Fibroblast of skin of right quadriceps (primary cell): Measurements from ENCODE around the gene TRIP6.

Source experiments
- DNase-seq: peaks from one replicate; pipeline ENCODE4 v3.0.0-alpha.2; 2013

TRIP6 gene, protein sequence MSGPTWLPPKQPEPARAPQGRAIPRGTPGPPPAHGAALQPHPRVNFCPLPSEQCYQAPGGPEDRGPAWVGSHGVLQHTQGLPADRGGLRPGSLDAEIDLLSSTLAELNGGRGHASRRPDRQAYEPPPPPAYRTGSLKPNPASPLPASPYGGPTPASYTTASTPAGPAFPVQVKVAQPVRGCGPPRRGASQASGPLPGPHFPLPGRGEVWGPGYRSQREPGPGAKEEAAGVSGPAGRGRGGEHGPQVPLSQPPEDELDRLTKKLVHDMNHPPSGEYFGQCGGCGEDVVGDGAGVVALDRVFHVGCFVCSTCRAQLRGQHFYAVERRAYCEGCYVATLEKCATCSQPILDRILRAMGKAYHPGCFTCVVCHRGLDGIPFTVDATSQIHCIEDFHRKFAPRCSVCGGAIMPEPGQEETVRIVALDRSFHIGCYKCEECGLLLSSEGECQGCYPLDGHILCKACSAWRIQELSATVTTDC

DNA sequence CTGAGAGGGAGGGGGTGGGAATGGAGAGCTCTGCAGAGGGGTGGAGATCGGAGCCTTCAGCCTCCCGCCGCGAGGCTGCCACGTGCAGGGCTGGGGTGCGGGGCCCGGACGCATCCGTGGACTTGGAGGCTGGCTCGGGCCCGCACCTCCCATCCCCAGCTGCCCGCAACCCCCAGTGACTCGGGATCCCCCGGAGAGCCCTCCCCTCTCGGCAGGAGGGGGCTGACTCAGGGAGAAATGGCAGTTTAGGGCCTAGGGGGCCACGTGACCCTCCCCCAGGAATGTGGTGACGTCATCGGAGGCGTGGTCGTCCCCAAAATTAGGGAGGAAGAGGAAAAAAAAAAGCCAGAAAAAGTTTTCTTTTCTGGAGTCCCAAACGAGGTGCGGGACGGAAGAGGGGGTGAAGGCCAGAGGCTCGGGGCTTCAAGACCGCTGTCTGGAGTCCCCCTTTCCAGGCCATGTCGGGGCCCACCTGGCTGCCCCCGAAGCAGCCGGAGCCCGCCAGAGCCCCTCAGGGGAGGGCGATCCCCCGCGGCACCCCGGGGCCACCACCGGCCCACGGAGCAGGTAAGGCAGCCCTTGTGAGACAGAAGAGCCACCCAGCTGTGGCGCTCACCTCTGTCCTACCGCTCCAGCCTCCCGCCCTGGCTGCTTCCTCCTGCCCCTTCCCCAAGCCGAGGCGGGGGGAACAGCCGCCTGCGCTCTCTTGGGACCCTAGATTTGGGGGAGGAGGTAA, at the start of gene TRIP6:
TSS of gene TRIP6 (plus strand) at position 348 of the 736 bp plus-strand sequence. CDS start at position 459, 111 bp downstream.
- DNase-seq, result peak; percentile 98

DNA sequence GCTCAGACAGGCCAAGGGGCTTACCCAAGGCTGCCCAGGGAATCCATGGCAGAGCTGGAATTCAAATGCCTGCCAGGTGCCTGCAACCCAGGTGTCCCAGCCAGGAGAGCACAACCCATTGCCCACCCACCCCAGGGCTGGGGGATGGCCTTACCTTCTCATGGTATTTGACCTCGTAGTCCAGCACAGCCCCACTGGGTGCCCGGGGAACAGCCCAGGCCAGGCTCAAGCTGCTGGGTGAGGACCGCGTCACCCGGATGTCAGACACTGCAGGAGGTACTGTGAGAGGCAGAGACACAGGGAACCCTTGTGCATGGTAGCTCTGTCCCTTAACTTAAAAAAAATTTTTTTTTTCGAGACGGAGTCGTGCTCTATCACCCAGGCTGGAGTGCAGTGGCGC, 48.8 kb upstream of the TRIP6 start:
- no peak for DNase-seq

DNA sequence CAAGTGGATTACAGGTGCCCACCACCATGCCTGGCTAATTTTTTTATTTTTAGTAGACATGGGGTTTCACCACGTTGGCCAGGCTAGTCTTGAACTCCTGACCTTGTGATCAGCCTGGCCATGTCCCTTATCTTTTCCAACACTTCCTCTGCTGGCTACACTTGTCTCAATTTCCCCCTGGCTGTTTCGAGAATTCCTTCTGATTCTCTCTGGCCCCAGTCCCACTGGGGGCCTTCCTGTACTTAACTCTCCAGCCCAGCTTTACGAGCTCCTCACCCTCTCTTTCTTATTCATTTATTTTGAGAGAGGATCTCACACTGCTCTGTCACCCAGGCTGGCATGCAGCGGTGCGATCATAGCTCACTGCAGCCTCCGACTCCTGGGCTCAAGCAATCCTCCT, 48.4 kb upstream of the TRIP6 start:
- DNase-seq, result no peak

DNA sequence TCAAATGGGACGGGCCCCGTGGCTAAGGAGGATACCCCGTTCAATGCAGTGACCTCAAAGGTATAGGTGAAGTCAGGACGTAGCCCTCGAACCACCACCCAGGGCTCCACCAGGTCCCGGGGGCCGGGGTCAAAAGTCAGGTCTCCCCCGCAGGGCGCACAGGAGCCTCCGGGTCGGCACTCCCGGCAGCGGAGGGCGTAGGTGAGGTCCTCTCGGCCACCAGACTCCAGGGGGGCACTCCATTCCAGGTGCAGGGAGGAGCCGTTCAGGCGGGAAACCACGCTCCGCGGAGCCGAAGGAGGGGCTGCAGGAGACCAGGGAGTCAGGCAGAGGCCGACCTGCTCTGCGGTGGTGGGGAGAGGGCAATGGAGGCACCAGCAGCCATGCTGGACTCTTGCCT, 47.6 kb upstream of the TRIP6 start:
- DNase-seq, result no peak

DNA sequence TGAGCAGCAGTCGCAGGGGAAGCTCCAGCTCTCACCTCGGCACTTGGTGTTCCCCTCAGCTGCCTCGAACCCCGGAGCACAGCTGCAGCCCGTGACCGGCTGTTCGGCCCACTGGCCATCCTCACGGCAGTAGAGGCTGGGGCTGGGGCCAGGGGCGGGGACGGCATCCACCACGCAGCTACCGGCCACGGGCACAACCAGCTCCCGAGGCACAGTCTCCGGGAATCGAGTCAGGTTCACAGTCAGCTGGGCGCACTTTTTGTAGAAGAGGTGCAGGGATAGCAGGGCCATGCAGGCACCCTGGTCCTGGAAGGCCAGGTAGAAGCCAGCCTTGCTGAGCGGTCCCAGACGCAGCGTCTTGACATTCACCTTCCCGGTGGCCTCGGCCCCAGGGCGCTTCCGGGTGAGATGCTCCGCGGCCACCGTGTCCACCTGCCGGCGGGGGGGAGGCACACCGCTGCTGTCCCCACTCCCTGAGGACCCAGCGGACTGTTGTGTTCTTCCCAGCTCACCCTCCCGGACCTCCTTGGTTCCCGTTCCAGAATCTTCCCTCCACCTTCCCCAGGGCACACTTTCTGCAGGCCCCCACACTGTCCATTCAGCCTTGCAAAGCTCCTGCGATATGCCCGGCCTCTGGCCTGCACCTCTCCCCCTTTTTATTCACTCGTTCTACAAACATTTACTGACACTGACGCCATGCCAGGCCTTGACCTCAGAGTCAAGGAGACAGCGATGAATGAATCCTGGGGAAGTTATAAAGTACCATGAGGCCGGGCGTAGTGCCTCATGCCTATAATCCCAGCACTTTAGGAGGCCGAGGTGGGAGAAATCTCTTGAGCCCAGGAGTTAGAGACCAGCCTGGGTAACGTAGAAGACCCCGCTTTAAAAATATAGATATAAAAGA, 44.7 kb upstream of the TRIP6 start:
- no peak for DNase-seq

DNA sequence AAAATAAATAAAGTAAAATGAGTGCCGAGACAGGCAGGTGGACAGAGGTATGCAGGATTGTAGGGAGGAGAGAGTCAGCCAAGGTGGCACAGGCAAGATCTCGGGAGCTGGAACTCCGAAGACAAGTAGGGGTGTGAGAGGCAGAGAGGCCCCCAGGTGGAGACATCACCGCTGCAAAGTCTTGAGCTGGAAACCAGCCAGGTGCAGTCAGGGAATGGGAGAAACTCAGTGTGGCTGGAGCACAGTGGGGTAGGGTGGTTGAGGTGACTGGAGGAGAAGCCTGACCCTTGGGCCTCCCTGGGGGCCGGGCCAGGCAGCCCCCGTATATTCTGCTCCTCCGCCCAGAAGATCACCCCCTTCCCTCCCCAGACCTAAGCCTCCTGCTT, 44.1 kb upstream of the TRIP6 start:
- DNase-seq, result no peak

DNA sequence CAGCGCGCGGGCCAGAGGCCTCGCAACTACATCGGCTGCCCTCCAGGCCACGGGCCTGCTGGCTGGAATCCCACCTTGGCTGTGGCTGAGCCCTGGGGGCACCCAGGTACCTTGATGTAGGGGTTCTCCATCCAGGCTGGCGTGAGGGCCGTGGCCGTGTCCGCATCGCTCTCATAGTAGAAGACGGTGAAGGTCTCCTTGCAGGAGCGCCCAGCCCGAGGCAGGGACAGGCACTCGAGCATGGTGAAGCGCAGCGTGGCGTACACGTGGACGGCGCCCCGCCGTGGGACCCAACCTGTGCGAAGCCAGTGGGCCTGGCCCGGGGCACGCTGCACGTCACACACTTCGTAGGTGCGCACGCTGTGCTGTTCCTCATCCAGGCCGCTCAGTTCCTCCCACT, 43.7 kb upstream of the TRIP6 start:
- DNase-seq, result no peak

DNA sequence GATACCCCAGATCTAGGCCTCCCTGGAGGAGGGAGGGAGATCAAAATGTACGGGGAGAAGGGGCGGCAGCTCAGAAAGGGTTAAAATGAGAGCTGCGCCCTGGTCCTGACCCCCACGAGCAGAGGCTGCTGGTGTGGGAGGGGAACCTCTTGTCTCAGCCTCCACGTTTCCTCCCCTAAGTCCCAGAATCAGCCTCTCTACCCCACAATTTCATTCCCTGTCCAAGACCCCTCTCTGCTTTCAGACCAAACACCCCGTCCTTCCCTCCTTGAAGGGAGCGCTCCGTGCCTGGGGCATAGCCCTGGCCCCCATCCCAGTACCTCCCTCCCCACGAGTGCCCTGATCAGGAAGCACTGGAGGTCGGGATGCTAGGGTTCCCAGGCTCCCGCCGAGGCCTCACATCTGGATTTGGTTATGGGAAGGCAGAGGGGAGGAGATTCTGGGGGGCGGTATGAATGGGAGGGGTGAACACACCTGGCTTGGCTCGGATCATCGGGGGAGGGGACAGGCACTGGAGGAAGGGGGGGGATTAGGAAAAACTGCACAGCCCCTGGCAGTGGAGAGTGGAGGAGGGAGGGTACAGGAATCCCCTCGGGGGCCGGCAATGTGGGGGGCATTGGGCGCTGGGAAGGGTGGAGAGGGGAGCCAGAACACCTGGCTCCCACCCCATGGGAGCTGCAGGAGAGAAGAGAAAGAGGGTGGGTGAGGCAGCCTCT, 42.5 kb upstream of the TRIP6 start:
- DNase-seq, result no peak

DNA sequence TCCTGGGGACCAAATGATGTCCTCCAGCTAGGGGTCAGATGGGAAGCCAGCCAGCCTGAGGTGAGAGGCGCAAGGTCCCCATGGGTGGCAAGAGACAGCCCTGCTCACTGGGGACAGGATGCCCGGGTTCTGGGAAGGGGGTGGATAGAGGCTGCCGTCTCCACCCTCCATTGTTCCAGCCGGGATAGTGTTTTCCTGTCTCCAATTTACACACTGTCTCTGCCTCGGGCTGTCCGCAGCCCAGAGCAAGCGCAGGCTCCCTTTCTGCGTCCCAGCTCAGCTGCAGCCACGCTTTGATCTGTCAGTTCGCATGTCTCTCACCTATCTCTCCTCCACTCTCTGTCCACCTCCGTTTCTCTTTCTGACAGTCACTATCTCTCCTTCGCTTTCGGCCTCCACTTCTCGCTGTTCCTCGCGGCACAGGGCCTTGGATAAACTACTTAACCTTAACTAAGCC, 41.9 kb upstream of the TRIP6 start:
- no peak for DNase-seq

DNA sequence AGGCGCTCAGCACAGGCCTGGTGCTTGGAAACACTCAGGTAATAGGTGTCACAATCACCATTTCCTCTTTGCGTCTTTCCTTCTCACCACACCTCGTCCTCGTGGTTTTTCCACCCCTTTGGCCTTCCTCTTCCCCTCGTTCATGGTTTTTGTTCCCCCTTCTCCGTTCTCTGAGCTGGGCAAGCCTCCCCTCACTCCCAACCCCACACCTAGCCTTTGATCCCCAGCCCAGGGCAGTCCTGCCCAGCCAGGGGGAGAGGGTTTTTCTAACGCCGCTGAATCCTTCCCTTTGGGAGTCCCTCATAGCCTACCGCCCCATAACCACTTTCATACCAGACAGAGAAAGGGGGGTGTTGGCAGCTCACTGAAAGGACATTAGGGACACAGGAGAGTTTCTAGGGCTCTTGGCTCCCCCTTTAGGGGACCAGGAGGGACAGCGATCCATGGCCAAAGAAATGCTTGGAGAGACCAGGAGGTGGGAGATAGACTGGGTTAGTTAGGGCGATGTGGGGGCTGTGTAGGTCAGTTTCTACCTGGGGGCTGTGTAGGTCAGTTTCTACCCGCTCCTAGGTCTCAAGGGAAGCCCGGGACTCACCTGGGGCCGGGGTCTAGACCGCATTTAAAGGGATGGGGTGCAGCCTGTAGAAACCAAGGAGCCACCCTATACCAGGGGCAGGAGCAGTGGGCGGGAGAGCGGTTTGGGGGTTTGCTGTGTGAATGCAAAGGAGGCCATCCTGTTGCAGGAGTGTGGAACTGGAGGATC, 41.3 kb upstream of the TRIP6 start:
- peak; percentile 64 for DNase-seq

DNA sequence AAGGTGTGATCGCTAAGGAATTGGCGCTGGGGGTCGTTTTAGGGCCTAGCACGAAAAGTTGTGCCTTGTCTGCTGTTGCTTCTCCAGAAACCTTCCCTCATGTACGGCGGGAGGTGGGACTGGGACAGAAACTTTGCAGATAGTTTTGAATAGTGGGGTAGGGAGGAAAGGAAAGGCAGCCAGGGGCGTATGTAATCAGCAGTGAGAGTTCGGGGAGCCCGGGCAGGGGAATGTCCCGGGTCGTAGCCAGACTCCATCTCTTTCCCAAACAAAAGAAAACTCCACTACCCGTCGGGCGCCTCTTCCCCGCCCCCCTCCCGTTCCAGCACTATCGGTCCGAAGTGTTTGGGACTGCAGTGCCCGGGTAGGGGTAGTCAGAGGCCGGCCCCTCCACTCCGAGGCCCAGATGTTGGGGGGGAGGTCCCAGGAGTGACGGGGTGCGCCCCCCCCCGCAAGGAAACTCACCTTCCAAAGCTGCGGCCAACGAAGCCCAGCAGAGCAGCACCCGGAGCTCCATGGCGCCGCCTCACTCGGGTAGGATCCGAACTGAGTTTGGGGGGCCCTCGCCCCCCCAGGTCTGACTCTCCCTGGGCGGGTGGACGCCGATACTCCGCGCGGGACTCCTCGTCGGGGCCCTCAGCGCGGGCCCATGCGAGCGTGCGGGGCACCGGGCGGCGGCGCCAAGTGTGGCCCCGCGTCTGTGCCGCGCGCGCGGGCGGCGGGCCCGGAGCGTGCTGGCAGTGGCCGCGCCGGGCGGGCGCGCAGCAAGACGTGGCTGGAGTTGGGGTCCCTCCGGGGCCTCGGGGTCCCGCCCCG, 40.5 kb upstream of the TRIP6 start:
- DNase-seq, result peak; percentile 7

DNA sequence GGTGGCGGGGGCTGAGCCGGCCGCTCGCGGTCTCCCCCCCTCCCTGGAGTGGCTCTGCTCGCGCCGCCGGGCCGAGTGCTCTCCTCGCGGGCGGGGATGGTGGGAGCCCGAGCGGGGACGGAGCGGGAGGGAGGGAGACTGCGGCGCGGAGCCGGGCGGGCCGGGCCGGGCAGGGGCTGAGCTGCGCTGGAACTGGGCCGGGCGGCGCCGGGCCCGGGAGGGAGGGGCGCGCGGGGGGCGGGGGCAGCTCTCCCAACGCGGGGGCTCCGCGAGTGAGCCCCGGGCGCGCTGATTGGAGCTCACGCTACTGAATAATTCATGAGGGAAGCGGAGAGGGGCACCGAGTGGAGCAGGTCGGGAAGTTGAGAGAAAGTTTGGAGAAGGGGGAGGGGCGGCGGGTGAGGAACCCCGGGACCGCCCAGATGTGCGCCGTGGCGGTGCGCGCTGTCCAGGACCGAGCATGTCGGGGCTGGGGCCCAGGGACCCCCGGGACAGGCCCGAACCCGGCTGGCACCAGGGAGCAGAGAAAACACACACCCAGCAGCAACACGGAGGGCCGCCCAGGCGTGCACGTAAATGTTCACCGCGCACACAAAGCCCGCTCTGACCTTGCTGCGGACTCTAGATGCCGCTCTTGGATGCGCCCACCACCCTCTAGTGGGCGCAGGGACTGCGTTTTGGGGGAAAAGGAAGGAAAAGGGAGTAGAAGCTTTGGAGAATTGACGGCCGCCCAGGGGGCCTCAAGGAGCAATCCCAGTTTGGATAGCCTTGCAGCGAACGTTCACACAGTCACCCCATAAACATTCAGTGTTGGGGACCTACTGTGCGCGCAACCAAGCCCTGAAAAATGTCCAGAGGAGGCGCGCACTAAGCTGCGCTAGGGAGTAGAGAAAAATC, 39.6 kb upstream of the TRIP6 start, which contains the start of gene EPHB4:
TSS of gene EPHB4 (minus strand) at position 194 of the 897 bp plus-strand sequence. CDS start 493 bp downstream, outside the sequence.
- peak; percentile 93 for DNase-seq

DNA sequence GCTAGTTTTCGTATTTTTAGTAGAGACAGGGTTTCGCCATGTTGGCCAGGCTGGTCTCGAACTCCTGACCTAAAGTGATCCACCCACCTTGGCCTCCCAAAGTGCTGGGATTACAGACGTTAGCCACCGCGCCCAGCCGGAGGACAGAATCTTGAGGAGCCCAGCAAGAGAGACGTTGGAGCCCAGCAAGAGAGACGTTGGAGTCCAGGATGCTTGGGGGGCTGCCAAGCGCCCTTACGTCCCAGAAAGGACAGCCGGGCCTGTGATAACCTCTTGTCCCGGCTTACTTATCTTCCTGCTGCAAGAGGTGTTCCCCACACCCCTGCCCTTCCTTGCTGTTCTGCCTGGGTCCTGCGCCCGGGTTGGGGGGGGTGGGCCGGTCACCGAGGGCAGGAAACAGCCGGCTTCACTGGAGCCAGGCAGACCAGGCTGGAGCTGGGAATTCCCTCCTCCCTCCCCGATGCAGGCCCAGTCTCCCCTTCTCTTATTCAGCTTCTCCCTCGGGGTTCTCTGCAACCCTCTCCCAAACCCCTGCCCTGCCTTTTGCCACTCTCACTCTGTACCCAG, 38.0 kb upstream of the TRIP6 start:
- no peak for DNase-seq

DNA sequence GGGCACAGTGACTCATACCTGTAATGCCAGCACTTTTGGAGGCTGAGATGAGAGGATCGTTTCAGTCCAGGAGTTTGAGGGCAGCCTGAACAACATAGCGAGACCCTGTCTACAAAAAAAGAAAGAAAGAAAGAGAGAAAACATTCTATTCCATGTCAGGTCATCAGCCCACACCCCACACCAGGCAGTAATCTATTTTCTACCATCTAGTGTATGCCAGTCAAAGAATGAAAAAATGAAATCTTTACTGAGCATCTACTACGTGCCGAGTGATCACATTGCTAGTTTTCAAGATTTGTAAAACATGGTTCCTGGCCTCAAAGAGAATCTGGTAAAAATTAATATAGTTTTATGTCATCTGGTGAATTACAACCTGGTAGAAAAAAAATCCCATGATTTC, 36.8 kb upstream of the TRIP6 start:
- DNase-seq, result no peak

DNA sequence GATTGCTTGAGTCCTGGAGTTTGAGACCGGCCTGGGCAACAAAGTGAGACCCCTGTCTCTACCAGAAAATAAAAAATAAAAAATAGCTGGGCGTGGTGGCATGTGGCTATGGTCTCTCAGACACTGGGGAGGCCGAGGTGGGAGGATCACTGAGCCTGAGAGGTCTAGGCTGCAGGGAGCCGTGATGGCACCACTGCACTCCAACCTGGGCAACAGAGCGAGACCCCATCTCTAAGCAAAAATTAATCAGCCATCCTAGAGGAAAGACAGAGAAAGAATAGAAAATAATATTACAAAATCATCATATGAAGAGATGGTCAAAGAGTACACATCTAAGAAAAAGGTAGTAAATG, 34.9 kb upstream of the TRIP6 start:
- DNase-seq, result no peak

DNA sequence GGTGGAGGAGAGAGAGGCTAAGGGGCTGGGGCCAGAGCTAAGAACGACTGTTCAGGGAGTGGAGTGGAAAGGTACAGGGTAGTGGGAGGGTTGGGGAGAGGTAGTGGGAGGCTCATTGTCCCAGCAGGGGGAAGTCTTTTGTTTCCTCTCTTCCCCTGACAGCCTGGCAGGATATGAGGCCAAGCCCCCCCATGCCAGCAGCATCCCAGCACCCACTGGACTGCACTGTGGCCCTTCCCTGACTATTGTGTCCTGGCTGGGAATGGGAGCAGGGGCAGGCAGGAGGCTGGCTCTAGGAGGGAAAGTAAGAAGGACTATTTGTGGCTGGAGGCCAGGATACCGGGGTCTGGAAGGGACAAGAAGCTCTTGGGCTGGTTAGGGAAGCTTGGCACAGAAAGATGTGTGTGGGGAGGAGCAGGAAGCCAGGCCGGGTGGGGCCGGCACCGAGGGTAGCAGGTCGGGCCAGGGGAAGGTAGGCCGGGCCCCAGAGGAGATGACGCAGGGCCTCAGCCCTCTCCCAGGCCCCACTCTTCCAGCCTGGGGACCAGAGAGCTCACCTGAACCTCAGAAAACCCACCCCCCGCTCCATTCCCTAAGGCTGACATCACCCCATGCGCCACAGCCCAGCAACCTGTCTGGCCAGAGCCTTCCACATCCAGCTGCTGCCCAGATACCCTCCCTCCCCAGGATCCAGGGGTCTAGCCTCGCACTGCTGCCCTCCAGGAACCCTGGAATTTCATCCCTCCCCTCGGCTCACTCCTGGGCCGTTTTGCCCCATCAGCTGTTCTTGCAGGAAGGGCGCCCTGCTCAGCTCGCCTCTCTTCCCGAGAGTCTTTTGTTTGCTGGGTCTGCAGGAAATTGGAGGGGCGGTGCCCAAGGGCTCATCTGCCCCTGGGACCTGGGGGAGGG, 31.0 kb upstream of the TRIP6 start:
- peak; percentile 66 for DNase-seq

DNA sequence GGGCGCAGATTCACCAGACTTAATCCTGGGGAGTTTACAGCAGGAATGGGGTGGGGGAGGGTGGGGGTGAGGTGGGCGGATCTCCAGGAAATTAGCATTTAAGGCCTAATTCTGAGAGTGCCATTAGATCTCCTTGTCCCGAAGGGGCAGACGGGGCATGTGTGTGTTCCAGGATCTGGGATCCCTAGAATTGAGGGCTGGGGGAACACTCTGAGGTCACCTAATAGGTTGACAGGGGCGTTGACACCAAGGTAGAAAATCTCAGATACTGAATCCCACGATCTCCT, 30.4 kb upstream of the TRIP6 start:
- DNase-seq, result no peak

DNA sequence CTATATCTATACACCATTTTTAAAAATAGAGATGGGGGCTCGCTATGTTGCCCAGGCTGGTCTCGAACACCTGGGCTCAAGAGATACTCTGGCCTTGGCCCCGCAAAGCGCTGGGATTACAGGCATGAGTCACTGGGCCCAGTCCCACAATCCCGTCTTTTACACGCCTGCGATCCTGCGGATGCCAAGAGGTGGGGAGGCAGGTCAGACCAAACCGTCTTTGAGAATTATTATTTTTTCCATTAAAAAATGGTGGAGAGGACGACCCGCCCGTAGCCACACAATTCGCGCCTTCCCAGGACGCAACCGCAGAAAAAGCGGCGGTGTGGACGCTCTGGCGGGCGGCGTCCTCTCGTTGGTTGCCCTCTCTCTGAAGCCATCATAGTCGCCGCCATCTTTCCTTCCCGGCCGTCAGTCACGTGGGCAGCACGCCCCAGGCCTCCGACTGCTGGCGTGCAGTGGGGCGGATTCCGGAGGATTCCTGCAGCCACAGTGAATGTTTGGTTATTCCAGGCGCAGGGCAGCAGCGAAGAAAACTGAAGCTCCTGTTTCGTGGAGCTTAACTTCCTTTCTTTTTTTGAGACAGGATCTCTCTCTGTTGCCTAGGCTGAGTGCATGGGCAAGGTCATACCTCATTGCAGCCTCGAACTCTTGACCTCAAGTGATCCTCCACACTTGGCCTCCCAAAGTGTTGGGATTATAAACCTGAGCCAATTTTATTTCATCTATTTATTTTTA, 29.9 kb upstream of the TRIP6 start:
- DNase-seq, result peak; percentile 93
